Left cardiac atrium (tissue), 4 donors: Measurements from ENCODE around the gene RPS6KA4. TPM values are rescaled to one million over a fixed set of nuclear protein-coding genes. Genes with fewer than 3 reads are reported as not detected.

ENCODE experiments used
- ATAC-seq, 2 donors: fragments of 200-7000 bp; cut with Tn5 transposase; one replicate each; pipeline ENCODE4 v1.9.1; 2020; ENCODE audit warnings: mild to moderate bottlenecking in 2 of 2, moderate library complexity in 2 of 2
- DNase-seq: peaks from one replicate; pipeline ENCODE4 v3.0.0-alpha.2; 2020
- intact Hi-C, 2 donors: fragments of 100-400 bp; cut with DNase I; formaldehyde crosslinking; loops; one replicate each; pipeline versions ENCODE4 v1.14.1 to v1.15.1; 2022 to 2023
- total RNA-seq, 2 donors: library from RNA; stranded (reverse); fragmentation: NEBNext Ultra II Directional; extraction: Animal tissue kit (Norgen Biotek cat#: 25700); gene quantifications; one replicate each; pipeline ENCODE4 v1.2.1, GENCODE V29; 2021
- donor health status: DM: no; HTN: yes; CAD: no.
- donor health status: DM: no; HTN: yes; CAD: no; lungs with severe emphysema.
- donor health status: DM: yes; HTN: yes; CAD: no.
- donor health status: Dilated cardiomyopathy.

Gene RPS6KA4
- total RNA-seq, 2 donors from 2014 or later: 18.1 to 20.1 TPM

GRCh38 chr11:64359712-64360445, 917 bp downstream of the RPS6KA4 start:
- intact Hi-C loops: no loop called here
- ATAC-seq (no peak), DNase-seq (no peak)

GRCh38 chr11:64360448-64360921, 1.5 kb downstream of the RPS6KA4 start:
- intact Hi-C loops: no loop called here
- ATAC-seq: no peak
- DNase-seq: no peak

- no peak for ATAC-seq
- DNase-seq: no peak
- intact Hi-C loops: no loop called here
Observed at GRCh38 chr11:64361659-64362058, 2.7 kb downstream of the RPS6KA4 start.

GRCh38 chr11:64362339-64362738, 3.4 kb downstream of the RPS6KA4 start:
- DNase-seq (no peak), ATAC-seq (no peak)
- intact Hi-C loops: no loop called here

GRCh38 chr11:64364435-64364834, 5.5 kb downstream of the RPS6KA4 start:
- intact Hi-C loops: no loop called here
- no peak for ATAC-seq
- DNase-seq: no peak

GRCh38 chr11:64364911-64365310, 5.9 kb downstream of the RPS6KA4 start:
- intact Hi-C loops: no loop called here
- ATAC-seq: no peak
- no peak for DNase-seq

- ATAC-seq (no peak), DNase-seq (no peak)
- intact Hi-C loops: no loop called here
Observed at GRCh38 chr11:64366751-64367150, 7.8 kb downstream of the RPS6KA4 start.

GRCh38 chr11:64367931-64368672, 9.1 kb downstream of the RPS6KA4 start:
- DNase-seq (no peak), ATAC-seq (no peak)
- intact Hi-C loops: no loop called here

GRCh38 chr11:64368673-64369074, 9.7 kb downstream of the RPS6KA4 start:
- DNase-seq: no peak
- ATAC-seq: no peak
- intact Hi-C loops: no loop called here

- no peak for DNase-seq
- intact Hi-C loops: no loop called here
- ATAC-seq: no peak
Observed at GRCh38 chr11:64369440-64370421, 10.8 kb downstream of the RPS6KA4 start.

- intact Hi-C loops: no loop called here
- DNase-seq (no peak), ATAC-seq (no peak)
Observed at GRCh38 chr11:64371201-64371600, 12.2 kb downstream of the RPS6KA4 start.

GRCh38 chr11:64372021-64372420, 13.1 kb downstream of the RPS6KA4 start:
- no peak for DNase-seq
- intact Hi-C loops: no loop called here
- no peak for ATAC-seq

GRCh38 chr11:64372802-64373597, 14.0 kb downstream of the RPS6KA4 start:
- ATAC-seq (peak; percentile 38 to 39), DNase-seq (no peak)
- intact Hi-C loops: no loop called here

GRCh38 chr11:64373598-64373974, 14.6 kb downstream of the RPS6KA4 start:
- ATAC-seq: no peak
- intact Hi-C loops: no loop called here
- DNase-seq: no peak

GRCh38 chr11:64376071-64376470, 17.1 kb downstream of the RPS6KA4 start:
- DNase-seq (no peak), ATAC-seq (no peak)
- intact Hi-C loops: no loop called here

- intact Hi-C loops: no loop called here
- DNase-seq (no peak), ATAC-seq (peak; percentile 45 to 55)
Observed at GRCh38 chr11:64378335-64378880, 19.4 kb downstream of the RPS6KA4 start.

- intact Hi-C loops: no loop called here
- ATAC-seq: no peak
- DNase-seq: no peak
Observed at GRCh38 chr11:64379160-64379559, 20.2 kb downstream of the RPS6KA4 start.
